ENCODE data around the gene COL8A1.

DNA sequence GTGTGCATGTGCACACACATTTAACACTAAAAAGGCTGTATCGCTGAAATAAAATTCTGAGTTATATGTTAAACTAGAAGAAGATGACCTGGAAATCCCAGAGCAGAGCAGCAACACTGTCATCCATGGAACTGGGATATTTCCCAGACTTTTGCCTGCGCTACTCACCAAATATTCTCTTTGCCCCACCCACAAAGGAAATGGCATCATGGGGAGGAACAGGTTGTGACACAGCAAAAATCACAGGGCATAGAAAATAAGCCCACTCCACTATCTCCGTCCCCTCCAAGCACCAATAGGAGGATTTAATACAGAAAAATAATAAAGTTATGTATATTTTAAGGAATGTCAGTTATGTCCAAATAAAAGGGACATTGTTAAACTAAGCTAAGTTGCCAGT, 71.7 kb downstream of the COL8A1 start:
- TF ChIP-seq CTCF (IDR thresholded peaks at IDR 0.05; ENCODE audit: insufficient read depth, low read depth, low read length) (no peak), EZH2 (IDR thresholded peaks at IDR 0.05; ENCODE audit: insufficient read depth, low read length) (no peak)
